MCF 10A (cell line): ENCODE measurements around the gene ZNF827. TPM values are rescaled to one million over a fixed set of nuclear protein-coding genes. Genes with fewer than 3 reads are reported as not detected.

ENCODE experiments used
- BruUV-seq: library from RNA; stranded (reverse); fragments of 400-500 nt; replicated peaks from 2 replicates; lab custom pipeline; 2021; lab: Mats Ljungman, UMichigan
- CTCF ChIA-PET: fragments of 300-600 bp; sonication (Branson Sonifier 250); formaldehyde crosslinking; extraction: SDS; loops from one replicate; lab custom pipeline; 2021; ENCODE audit warnings: antibody characterized with exemption, inconsistent platforms; lab: Yijun Ruan, JAX
- POLR2A ChIA-PET: fragments of 300-600, 350-650 bp; sonication (Branson Sonifier 250); formaldehyde crosslinking; extraction: SDS; loops from one replicate; lab custom pipeline; 2020; ENCODE audit warnings: antibody characterized with exemption, inconsistent platforms; lab: Yijun Ruan, JAX
- DNase-seq: peaks from one replicate; pipeline ENCODE4 v3.0.0-alpha.2; 2018; ENCODE audit not compliant: unreplicated experiment
- H3K27ac Mint-ChIP-seq: one replicate; pipeline ENCODE4 v1.8.0; 2022; ENCODE audit warnings: mild to moderate bottlenecking, low read depth, mixed read lengths; ENCODE audit not compliant: unreplicated experiment
- H3K27me3 Mint-ChIP-seq: one replicate; pipeline ENCODE4 v1.8.0; 2022; ENCODE audit warnings: mixed read lengths; ENCODE audit not compliant: insufficient read depth, unreplicated experiment
- H3K36me3 Mint-ChIP-seq: one replicate; pipeline ENCODE4 v1.8.0; 2022; ENCODE audit warnings: mild to moderate bottlenecking, moderate library complexity, mixed read lengths; ENCODE audit not compliant: insufficient read depth, unreplicated experiment
- H3K4me1 Mint-ChIP-seq: one replicate; pipeline ENCODE4 v1.8.0; 2022; ENCODE audit warnings: mixed read lengths; ENCODE audit not compliant: insufficient read depth, unreplicated experiment
- H3K4me3 Mint-ChIP-seq: one replicate; pipeline ENCODE4 v1.8.0; 2022; ENCODE audit warnings: mild to moderate bottlenecking, moderate library complexity, mixed read lengths; ENCODE audit not compliant: unreplicated experiment
- H3K9me3 Mint-ChIP-seq: one replicate; pipeline ENCODE4 v1.8.0; 2022; ENCODE audit warnings: mixed read lengths; ENCODE audit not compliant: unreplicated experiment
- intact Hi-C: fragments of 100-400 bp; cut with micrococcal nuclease; formaldehyde crosslinking; loops from 2 replicates; pipeline ENCODE4 v1.14.1; 2022
- total RNA-seq: library from RNA; stranded (reverse); gene quantifications from 2 replicates; pipeline ENCODE4 v1.2.3, GENCODE V29; 2022
- TF ChIP-seq, protein P1 (sequence below): fragments of 200-600 bp; IDR thresholded peaks from one replicate; pipeline ENCODE4 v1.8.0; 2022; ENCODE audit warnings: antibody characterized with exemption, mild to moderate bottlenecking; ENCODE audit not compliant: unreplicated experiment

Gene ZNF827
- total RNA-seq, 1 experiment from 2014 or later: 11.3 TPM

DNA sequence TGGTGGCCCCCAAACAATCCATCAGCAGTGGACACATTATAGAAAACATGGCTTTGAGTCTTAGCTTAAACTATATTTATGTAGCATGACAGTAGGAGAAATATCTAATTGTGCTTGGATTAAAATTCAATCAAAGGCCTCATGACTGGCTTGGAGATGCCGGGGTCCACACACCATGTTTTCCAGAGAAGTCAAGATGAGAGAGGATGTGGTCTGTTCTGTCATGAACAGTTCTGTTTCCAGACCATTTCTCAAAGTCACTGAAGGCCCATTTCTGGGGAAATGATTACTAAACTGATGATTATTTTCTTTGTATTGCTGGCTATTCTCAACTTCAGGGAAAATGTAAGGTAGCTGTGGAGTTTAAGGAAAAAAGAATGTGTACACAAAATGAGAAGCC is 182.4 kb downstream of the ZNF827 start:
- DNase-seq: no peak
- H3K4me3 Mint-ChIP-seq: no peak overlapping the region
- H3K9me3 Mint-ChIP-seq: no peaks in the 10 kb centered on the region
- intact Hi-C loops: no loop called here
- no peak overlapping the region for H3K27ac Mint-ChIP-seq
- no peaks in the 10 kb centered on the region for H3K27me3 Mint-ChIP-seq
- POLR2A ChIA-PET: no interaction called here
- TF ChIP-seq, protein P1, sequence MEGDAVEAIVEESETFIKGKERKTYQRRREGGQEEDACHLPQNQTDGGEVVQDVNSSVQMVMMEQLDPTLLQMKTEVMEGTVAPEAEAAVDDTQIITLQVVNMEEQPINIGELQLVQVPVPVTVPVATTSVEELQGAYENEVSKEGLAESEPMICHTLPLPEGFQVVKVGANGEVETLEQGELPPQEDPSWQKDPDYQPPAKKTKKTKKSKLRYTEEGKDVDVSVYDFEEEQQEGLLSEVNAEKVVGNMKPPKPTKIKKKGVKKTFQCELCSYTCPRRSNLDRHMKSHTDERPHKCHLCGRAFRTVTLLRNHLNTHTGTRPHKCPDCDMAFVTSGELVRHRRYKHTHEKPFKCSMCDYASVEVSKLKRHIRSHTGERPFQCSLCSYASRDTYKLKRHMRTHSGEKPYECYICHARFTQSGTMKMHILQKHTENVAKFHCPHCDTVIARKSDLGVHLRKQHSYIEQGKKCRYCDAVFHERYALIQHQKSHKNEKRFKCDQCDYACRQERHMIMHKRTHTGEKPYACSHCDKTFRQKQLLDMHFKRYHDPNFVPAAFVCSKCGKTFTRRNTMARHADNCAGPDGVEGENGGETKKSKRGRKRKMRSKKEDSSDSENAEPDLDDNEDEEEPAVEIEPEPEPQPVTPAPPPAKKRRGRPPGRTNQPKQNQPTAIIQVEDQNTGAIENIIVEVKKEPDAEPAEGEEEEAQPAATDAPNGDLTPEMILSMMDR: no peak
- CTCF ChIA-PET: interaction anchor here (0.6 to 1.0 kb wide), 3 partner anchors 140 to 305 kb away, joined by 3 read pairs; no protein-coding TSS in a partner anchor
- H3K4me1 Mint-ChIP-seq: no peaks in the 10 kb centered on the region
- H3K36me3 Mint-ChIP-seq: peaks cover 22% of the 10 kb centered on the region
- BruUV-seq: no TSS peak

DNA sequence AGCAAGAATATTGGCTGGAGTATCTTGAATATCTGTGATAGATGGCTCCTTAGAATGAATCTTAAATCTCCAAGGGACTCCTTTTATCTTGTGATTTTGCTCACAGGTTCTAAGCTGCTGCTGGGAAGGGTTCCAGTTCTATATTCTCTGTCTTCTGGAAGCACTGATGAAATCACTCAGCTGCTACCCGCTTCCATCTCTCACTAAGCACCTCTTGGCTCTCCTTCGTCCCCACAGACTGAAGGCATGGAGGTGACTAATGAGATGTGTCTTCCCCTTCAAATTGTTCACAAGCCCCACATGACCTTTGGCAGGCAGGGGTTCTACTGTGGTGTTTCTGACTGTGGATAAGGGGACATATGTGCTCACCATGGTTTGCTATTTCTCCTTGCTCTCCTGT is 182.8 kb downstream of the ZNF827 start:
- TF ChIP-seq, protein P1: no peak
- Mint-ChIP-seq H3K27me3 (no peaks in the 10 kb centered on the region), H3K9me3 (no peaks in the 10 kb centered on the region), H3K4me1 (no peaks in the 10 kb centered on the region), H3K27ac (no peak overlapping the region), H3K36me3 (peaks cover 17% of the 10 kb centered on the region), H3K4me3 (no peak overlapping the region)
- intact Hi-C loops: no loop called here
- no peak for DNase-seq
- no TSS peak for BruUV-seq
- CTCF ChIA-PET: interaction anchor here (0.6 to 1.0 kb wide), 3 partner anchors 139 to 306 kb away, joined by 3 read pairs; no protein-coding TSS in a partner anchor
- POLR2A ChIA-PET: no interaction called here

DNA sequence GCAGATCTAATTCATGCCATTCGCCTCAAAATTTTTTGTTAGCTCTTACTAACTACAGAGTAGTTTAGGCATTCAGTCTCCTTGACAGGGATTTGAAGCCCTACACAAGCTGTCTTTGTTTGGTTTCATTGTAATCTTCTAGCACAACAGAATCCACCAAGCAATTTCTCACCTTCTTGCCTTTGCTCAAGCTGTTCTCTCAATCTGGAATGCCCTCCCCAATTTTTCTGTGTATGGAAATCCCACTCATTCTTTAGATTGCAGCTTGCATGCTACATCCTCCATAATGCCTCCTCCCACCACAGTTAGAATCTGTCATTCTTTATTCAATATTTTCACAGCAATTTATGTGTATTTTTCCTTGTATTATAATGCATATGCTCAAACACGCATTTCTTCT is 195.0 kb downstream of the ZNF827 start:
- Mint-ChIP-seq H3K4me1 (no peaks in the 10 kb centered on the region), H3K4me3 (no peak overlapping the region), H3K27ac (no peak overlapping the region), H3K27me3 (no peaks in the 10 kb centered on the region), H3K36me3 (no peaks in the 10 kb centered on the region), H3K9me3 (peaks cover 7% of the 10 kb centered on the region)
- TF ChIP-seq, protein P1: no peak
- ChIA-PET CTCF (interaction anchor here (0.6 kb wide), 1 partner anchor 127 kb away, joined by 4 read pairs; no protein-coding TSS in a partner anchor), POLR2A (no interaction called here)
- no TSS peak for BruUV-seq
- intact Hi-C loops: no loop called here
- no peak for DNase-seq

DNA sequence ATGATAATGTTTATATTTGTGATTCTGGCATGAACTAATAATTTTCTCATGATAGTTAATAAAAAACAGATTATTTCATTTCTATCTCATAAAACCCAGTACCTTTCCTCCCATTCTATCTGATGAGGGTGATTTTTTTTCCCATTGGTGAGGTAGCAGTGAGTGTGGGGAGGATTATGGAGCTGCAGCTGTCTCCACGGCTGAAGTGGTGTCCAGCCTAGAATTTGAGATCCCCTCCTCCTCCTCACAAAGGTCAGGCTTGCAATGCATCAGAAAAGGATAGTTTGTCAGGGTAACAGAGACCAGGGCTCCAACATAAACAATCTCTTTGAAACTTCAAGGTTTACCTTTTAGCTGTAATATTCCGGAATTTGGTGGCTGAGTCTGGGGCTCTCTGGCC is 197.8 kb downstream of the ZNF827 start:
- ChIA-PET POLR2A (no interaction called here), CTCF (no interaction called here)
- Mint-ChIP-seq H3K9me3 (no peaks in the 10 kb centered on the region), H3K4me3 (no peak overlapping the region), H3K4me1 (peaks cover 4% of the 10 kb centered on the region), H3K27me3 (no peaks in the 10 kb centered on the region), H3K27ac (no peak overlapping the region), H3K36me3 (no peaks in the 10 kb centered on the region)
- TF ChIP-seq, protein P1: no peak
- no peak for DNase-seq
- no TSS peak for BruUV-seq
- intact Hi-C loops: no loop called here
